SK-N-SH (cell line): ENCODE results near the gene USP12. TPM values are rescaled to one million over a fixed set of nuclear protein-coding genes. Genes with fewer than 3 reads are reported as not detected.

Source experiments
- CTCF ChIA-PET: fragments of 300-600, 350-600 bp; formaldehyde crosslinking; extraction: SDS; loops from one replicate; lab custom pipeline; 2021; lab: Yijun Ruan, JAX
- POLR2A ChIA-PET: fragments of 350-600 bp; sonication (Branson Sonifier 250); formaldehyde crosslinking; extraction: SDS; loops from one replicate; lab custom pipeline; 2020; ENCODE audit warnings: antibody characterized with exemption, inconsistent platforms; lab: Yijun Ruan, JAX
- DNase-seq: peaks from one replicate; pipeline ENCODE4 v3.0.0; 2012
- H2AFZ ChIP-seq: fragments of 200-600 bp; sonication (generic); 2 replicates; pipeline ENCODE4 v1.8.1; 2016; ENCODE audit warnings: antibody characterized with exemption, mild to moderate bottlenecking, low read depth
- H3F3A ChIP-seq: fragments of 200-600 bp; sonication (generic); replicated peaks from 2 replicates; pipeline ENCODE3; 2016; ENCODE audit warnings: antibody characterized with exemption, mild to moderate bottlenecking; ENCODE audit not compliant: insufficient read depth
- H3K27ac ChIP-seq, 2 experiments: fragments of 200-500 bp in 1 of 2; fragments of 200-600 bp in 1 of 2; sonication (Bioruptor generic) in 1 of 2; sonication (generic), shearing (Covaris generic) in 1 of 2; 2 replicates each; pipeline versions ENCODE4 v1.5.1 to v1.6.1; 2014 to 2016; ENCODE audit warnings: low read depth in 2 of 2, inconsistent platforms in 1 of 2, low read length in 1 of 2, mild to moderate bottlenecking in 1 of 2, mixed read lengths in 1 of 2
- H3K27me3 ChIP-seq: fragments of 200-600 bp; sonication (generic), shearing (Covaris generic); 2 replicates; pipeline ENCODE4 v1.6.1; 2016; ENCODE audit warnings: mixed run types; ENCODE audit not compliant: insufficient read depth
- H3K36me3 ChIP-seq, 2 experiments: fragments of 200-500 bp in 1 of 2; fragments of 200-600 bp in 1 of 2; sonication (Bioruptor generic) in 1 of 2; sonication (generic) in 1 of 2; replicated peaks in 1 of 2; 2 replicates each; pipeline versions ENCODE3 to v1.5.1; 2014 to 2016; ENCODE audit warnings: low read length in 1 of 2, mild to moderate bottlenecking in 1 of 2; ENCODE audit not compliant: insufficient read depth in 2 of 2, control insufficient read depth in 1 of 2
- H3K4me1 ChIP-seq, 2 experiments: fragments of 200-500 bp in 1 of 2; fragments of 200-600 bp in 1 of 2; sonication (Bioruptor generic) in 1 of 2; sonication (generic), shearing (Covaris generic) in 1 of 2; 2 replicates each; pipeline versions ENCODE4 v1.5.1 to v1.6.1; 2014 to 2016; ENCODE audit warnings: low read depth in 1 of 2, low read length in 1 of 2, mixed run types in 1 of 2; ENCODE audit not compliant: insufficient read depth in 2 of 2, control insufficient read depth in 1 of 2
- H3K4me2 ChIP-seq: fragments of 200-600 bp; sonication (generic), shearing (Covaris generic); 2 replicates; pipeline ENCODE4 v1.6.1; 2017; ENCODE audit warnings: mixed run types
- H3K4me3 ChIP-seq, 2 experiments: fragments of 200-500 bp in 1 of 2; fragments of 200-600 bp in 1 of 2; sonication (Bioruptor generic) in 1 of 2; sonication (generic), shearing (Covaris generic) in 1 of 2; 2 replicates each; pipeline versions ENCODE4 v1.5.1 to v1.8.1; 2014 to 2016; ENCODE audit warnings: low read depth in 2 of 2, inconsistent platforms in 1 of 2, low read length in 1 of 2, mild to moderate bottlenecking in 1 of 2, mixed read lengths in 1 of 2, moderate library complexity in 1 of 2
- H3K79me2 ChIP-seq: fragments of 200-600 bp; sonication (generic); 2 replicates; pipeline ENCODE4 v1.8.1; 2017; ENCODE audit warnings: mild to moderate bottlenecking; ENCODE audit not compliant: insufficient read depth
- H3K9ac ChIP-seq: fragments of 200-600 bp; sonication (generic); 2 replicates; pipeline ENCODE4 v1.6.1; 2017; ENCODE audit warnings: mixed run types
- H3K9me2 ChIP-seq: fragments of 200-600 bp; sonication (generic); 2 replicates; pipeline ENCODE4 v1.6.1; 2017; ENCODE audit warnings: mixed run types
- H3K9me3 ChIP-seq: fragments of 200-600 bp; sonication (generic); 2 replicates; pipeline ENCODE4 v1.6.1; 2017; ENCODE audit warnings: mixed run types, mild to moderate bottlenecking, moderate library complexity
- H4K20me1 ChIP-seq: fragments of 200-600 bp; sonication (generic); 2 replicates; pipeline ENCODE4 v1.6.1; 2017; ENCODE audit warnings: mild to moderate bottlenecking, mixed run types; ENCODE audit not compliant: insufficient read depth
- CTCF ChIP-seq: fragments of 200-600 bp; sonication (generic); IDR thresholded peaks from 2 replicates; pipeline ENCODE4 v1.6.1; 2017; ENCODE audit warnings: antibody characterized with exemption, mild to moderate bottlenecking, moderate library complexity
- ELF1 ChIP-seq: IDR thresholded peaks from 2 replicates; pipeline ENCODE4 v1.4.0; 2012
- EP300 ChIP-seq, 2 experiments: IDR thresholded peaks; 2 replicates each; pipeline versions ENCODE4 v1.4.0 to v1.6.1; 2012; ENCODE audit warnings: borderline replicate concordance in 1 of 2, low read depth in 1 of 2, low read length in 1 of 2
- EZH2phosphoT487 ChIP-seq: fragments of 200-600 bp; sonication (generic); IDR thresholded peaks from 2 replicates; pipeline ENCODE4 v1.6.1; 2017; ENCODE audit warnings: low read depth, mixed run types, mild to moderate bottlenecking, antibody characterized with exemption, moderate library complexity, borderline replicate concordance
- FOSL2 ChIP-seq: IDR thresholded peaks from 2 replicates; pipeline ENCODE4 v1.4.0; 2012; ENCODE audit warnings: low read depth, mild to moderate bottlenecking, moderate library complexity, borderline replicate concordance
- FOXJ3 ChIP-seq: sonication (generic); formaldehyde crosslinking; IDR thresholded peaks from 2 replicates; pipeline ENCODE4 v1.5.1; 2020; ENCODE audit warnings: mild to moderate bottlenecking, missing genetic modification reagents
- FOXM1 ChIP-seq: IDR thresholded peaks from 2 replicates; pipeline ENCODE4 v1.4.0; 2012; ENCODE audit warnings: low read depth, mild to moderate bottlenecking
- GATA2 ChIP-seq: sonication (generic); formaldehyde crosslinking; IDR thresholded peaks from 2 replicates; pipeline ENCODE4 v1.5.0; 2020; ENCODE audit warnings: mild to moderate bottlenecking, missing genetic modification reagents
- IRF3 ChIP-seq: fragments of 150-350 bp; IDR thresholded peaks from 2 replicates; pipeline ENCODE4 v1.6.1; 2016; ENCODE audit warnings: mild to moderate bottlenecking, low read depth, low read length
- JUND ChIP-seq: IDR thresholded peaks from 2 replicates; pipeline ENCODE4 v1.4.0; 2012
- NFIC ChIP-seq: IDR thresholded peaks from 2 replicates; pipeline ENCODE4 v1.4.0; 2012; ENCODE audit warnings: borderline replicate concordance
- PBX3 ChIP-seq: IDR thresholded peaks from 2 replicates; pipeline ENCODE4; 2012
- POLR2AphosphoS5 ChIP-seq: IDR thresholded peaks from 2 replicates; pipeline ENCODE4 v1.6.1; 2012; ENCODE audit warnings: low read depth, low read length
- RAD21 ChIP-seq: IDR thresholded peaks from 2 replicates; pipeline ENCODE4 v1.6.1; 2012; ENCODE audit warnings: mild to moderate bottlenecking, low read length
- RCOR1 ChIP-seq: fragments of 150-350 bp; IDR thresholded peaks from 2 replicates; pipeline ENCODE4 v1.6.1; 2017; ENCODE audit warnings: antibody characterized with exemption, low read length
- RFX5 ChIP-seq: IDR thresholded peaks from 2 replicates; pipeline ENCODE4 v1.6.1; 2012; ENCODE audit warnings: mild to moderate bottlenecking, improper control_type of control experiment, low read length
- SIN3A ChIP-seq: IDR thresholded peaks from 2 replicates; pipeline ENCODE4 v1.6.1; 2012; ENCODE audit warnings: low read depth, mild to moderate bottlenecking, low read length, moderate library complexity, borderline replicate concordance
- TAF1 ChIP-seq: IDR thresholded peaks from 2 replicates; pipeline ENCODE4 v1.6.1; 2012; ENCODE audit warnings: low read depth, mild to moderate bottlenecking, low read length, moderate library complexity, borderline replicate concordance
- TCF12 ChIP-seq: IDR thresholded peaks from 2 replicates; pipeline ENCODE4 v1.4.0; 2012
- USF1 ChIP-seq: IDR thresholded peaks from 2 replicates; pipeline ENCODE4 v1.4.0; 2012; ENCODE audit warnings: low read depth, borderline replicate concordance
- USF2 ChIP-seq: fragments of 150-350 bp; IDR thresholded peaks from 2 replicates; pipeline ENCODE4 v1.6.1; 2017; ENCODE audit warnings: antibody characterized with exemption, low read length, low read depth, borderline replicate concordance
- WGBS: methylation state at CpG from one replicate; pipeline ENCODE4 v1.1.6; 2017; ENCODE audit warnings: low lambda C conversion rate; 5-methylcytosine and 5-hydroxymethylcytosine counted together
- polyA plus RNA-seq, 3 experiments: library from polyadenylated mRNA; depleted of rRNA; stranded (reverse); fragments of >200 nt; gene quantifications; 2 replicates each; pipeline ENCODE4 v1.2.3, GENCODE V29; 2012

USP12 gene
- polyA plus RNA-seq, 1 of the 3 experiments (the other 2 are of a cell fraction): 5.0 TPM

- peaks cover 0 to 7% of the 10 kb centered on the region in 2 experiments for H3K36me3 ChIP-seq
Measured at GRCh38 chr13:27122036-27122435, 49.6 kb downstream of the USP12 start.

GRCh38 chr13:27120811-27121210, 50.8 kb downstream of the USP12 start:
- DNase-seq: no peak
- Histone ChIP-seq H3F3A (peaks cover 4% of the 10 kb centered on the region), H3K9me3 (no peaks in the 10 kb centered on the region), H3K79me2 (peaks cover 98% of the 10 kb centered on the region), H2AFZ (no peak overlapping the region), H3K4me1 (peaks cover 0 to 9% of the 10 kb centered on the region in 2 experiments; a peak in 2 of 4 replicates), H4K20me1 (peaks cover 52% of the 10 kb centered on the region), H3K27me3 (no peaks in the 10 kb centered on the region), H3K4me3 (no peak overlapping the region), H3K36me3 (peaks cover 0 to 7% of the 10 kb centered on the region in 2 experiments), H3K27ac (no peak overlapping the region), H3K4me2 (no peak overlapping the region), H3K9ac (no peak overlapping the region), H3K9me2 (no peaks in the 10 kb centered on the region)
- ChIA-PET CTCF (interaction anchor here (0.7 to 1.2 kb wide), 3 partner anchors 13 to 79 kb away, joined by 3 to 5 read pairs (median 3); no protein-coding TSS in a partner anchor), POLR2A (no interaction called here)
- WGBS: 81% methylated on average over 3 of the region's 3 CpGs
- TF ChIP-seq FOXJ3 (CRISPR knock-in tag) (no peak), RFX5 (no peak), EZH2phosphoT487 (no peak), ELF1 (no peak), CTCF (no peak), RCOR1 (no peak), USF2 (no peak), IRF3 (no peak), FOSL2 (no peak), POLR2AphosphoS5 (no peak), SIN3A (no peak), EP300 (IDR thresholded peaks at IDR 0.05; ENCODE audit: borderline replicate concordance in 1 of 2, low read depth in 1 of 2, low read length in 1 of 2) (no peak), TCF12 (no peak)

More at GRCh38 chr13:27122036-27122435, 49.6 kb downstream of the USP12 start:
- WGBS: 96% methylated on average over 7 of the region's 7 CpGs
- Histone ChIP-seq H3K27me3 (no peaks in the 10 kb centered on the region), H3K27ac (no peak overlapping the region), H3K4me1 (peaks cover 0 to 9% of the 10 kb centered on the region in 2 experiments; a peak in 2 of 4 replicates), H3K79me2 (peaks cover 100% of the 10 kb centered on the region), H3K4me2 (no peak overlapping the region), H3F3A (peaks cover 4% of the 10 kb centered on the region), H3K4me3 (no peak overlapping the region), H2AFZ (no peak overlapping the region), H4K20me1 (peaks cover 47% of the 10 kb centered on the region), H3K9me2 (no peaks in the 10 kb centered on the region), H3K9me3 (no peaks in the 10 kb centered on the region), H3K9ac (no peak overlapping the region)
- no peak for TF ChIP-seq PBX3
- no peak for TF ChIP-seq RCOR1
- no peak for TF ChIP-seq FOXM1
- TF ChIP-seq FOXJ3 (CRISPR knock-in tag): no peak
- TF ChIP-seq USF1: no peak
- no peak for TF ChIP-seq TAF1
- TF ChIP-seq GATA2 (CRISPR knock-in tag): no peak
- no peak for TF ChIP-seq JUND
- no peak for TF ChIP-seq RAD21
- TF ChIP-seq RFX5: no peak
- TF ChIP-seq NFIC: no peak
- DNase-seq: no peak
- ChIA-PET CTCF (no interaction called here), POLR2A (no interaction called here)
